GM21526 (cell line): Measurements from ENCODE around the gene VAC14.
"Not testable (repeated sequence)": the region's sequence is repeated elsewhere in the genome, so short reads cannot be mapped to it uniquely, and the experiment has no call there.

ENCODE experiments used
- ATAC-seq: cut with Tn5 transposase; IDR thresholded peaks from one replicate; pipeline ENCODE4 v1.9.1; 2021; ENCODE audit warnings: moderate library complexity; ENCODE audit not compliant: unreplicated experiment, low FRiP score

The VAC14 gene

DNA sequence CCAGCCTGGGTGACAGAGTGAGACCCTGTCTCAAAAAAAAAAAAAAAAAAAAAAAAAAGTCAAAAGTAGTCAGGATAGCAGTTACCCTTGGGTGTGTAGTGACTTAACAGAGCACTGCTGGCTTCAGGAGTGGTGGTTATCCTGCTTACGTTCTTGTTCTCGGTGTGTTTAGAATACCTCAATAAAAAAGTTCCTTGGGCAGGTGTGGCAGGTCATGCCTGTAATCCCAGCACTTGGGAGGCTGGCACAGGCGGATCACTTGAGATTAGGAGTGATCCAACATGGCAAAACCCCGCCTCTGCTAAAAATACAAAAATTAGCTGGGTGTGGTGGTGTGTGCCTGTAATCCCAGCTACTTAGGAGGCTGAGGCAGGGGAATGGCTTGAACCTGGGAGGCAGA lies 130.0 kb downstream of the VAC14 start:
- not testable (repeated sequence) for ATAC-seq

DNA sequence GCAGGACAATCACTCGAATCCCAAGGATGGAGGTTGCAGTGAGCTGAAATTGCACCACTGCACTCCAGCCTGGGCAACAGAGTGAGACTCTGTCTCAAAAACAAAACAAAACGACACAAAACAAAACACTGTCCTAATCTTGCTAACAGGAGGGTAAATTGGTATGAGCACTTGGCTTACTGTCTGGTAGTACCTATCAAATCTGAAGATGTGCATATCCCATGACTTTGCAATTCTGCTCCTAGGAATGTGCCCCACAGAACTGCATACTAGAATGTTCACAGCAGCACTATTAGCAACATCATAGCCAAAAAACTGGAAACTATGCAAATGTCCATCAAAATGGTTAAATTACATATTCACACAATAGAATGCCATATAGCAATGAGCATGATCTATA lies 130.8 kb downstream of the VAC14 start:
- ATAC-seq: no peak

DNA sequence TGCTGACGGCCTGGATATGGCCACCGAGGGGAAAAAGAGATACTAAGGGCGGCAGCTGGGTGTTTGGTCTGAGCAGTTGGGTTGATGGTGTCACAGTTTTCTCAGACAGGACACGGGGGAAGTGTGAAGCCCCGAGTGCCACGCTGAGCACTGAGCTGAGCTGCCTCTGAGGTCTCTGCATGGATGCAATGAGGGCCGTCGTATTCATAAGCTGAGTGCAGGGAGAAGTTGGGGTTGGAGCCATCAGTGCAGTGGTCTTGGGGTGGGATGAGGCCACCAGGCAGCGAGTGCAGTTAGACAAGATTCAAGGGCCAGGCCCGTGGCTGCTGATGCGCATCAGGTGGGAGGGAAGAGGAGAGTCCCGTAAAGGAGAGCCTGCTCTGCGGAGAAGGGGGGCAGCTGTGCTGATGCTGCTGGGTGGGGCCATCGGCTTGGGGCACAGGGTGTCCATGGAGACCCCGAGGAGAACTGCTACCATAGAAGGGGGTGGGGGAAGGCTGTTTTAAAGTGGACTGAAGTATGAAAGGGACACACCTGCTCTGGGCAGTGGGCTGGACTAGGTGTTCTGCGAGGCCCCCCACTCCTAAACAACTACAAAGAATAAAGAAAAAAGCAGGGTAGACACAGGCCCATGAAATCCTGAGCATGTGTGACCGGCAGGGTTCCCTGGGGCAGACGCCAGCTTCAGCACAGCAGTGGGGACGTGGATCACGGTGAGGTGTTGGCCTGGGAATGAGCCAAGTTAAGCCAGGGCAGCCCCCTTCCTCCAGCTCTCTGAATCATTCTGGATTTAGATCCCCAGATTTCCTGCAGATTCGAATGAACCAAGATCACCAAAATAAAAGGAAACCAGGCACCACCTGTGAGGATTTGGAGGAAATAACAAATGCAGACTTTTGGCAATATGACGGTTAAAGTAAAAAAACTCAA lies 134.9 kb downstream of the VAC14 start:
- no peak for ATAC-seq

DNA sequence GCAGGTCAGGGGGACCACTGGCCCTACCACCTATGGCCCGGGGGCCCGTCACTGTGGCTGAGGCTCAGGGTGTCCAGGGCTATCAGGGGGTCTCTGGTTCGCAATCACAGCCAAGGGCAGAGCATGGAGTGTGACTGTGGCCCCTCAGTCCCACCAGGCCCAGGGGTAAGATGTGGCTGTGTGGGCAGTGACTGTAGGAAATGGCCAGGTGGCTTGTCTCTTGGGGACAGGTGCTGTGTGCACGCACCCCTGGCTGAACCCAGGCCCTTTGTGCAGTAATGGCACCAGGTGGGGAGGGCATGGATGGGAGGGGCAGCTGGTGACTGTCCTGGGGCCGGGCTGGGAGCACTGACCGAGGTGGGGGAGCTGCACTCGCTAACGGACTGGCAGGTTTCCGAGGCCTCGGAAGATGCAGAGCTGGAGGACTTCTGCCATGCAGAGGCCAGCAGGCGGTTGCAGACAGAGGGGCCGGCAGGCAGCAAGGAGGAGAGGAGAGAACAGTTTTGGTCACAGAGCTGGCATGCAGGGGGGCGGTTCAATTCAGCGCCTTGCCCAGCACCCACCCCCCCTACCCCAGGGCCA lies 135.8 kb downstream of the VAC14 start:
- no peak for ATAC-seq

DNA sequence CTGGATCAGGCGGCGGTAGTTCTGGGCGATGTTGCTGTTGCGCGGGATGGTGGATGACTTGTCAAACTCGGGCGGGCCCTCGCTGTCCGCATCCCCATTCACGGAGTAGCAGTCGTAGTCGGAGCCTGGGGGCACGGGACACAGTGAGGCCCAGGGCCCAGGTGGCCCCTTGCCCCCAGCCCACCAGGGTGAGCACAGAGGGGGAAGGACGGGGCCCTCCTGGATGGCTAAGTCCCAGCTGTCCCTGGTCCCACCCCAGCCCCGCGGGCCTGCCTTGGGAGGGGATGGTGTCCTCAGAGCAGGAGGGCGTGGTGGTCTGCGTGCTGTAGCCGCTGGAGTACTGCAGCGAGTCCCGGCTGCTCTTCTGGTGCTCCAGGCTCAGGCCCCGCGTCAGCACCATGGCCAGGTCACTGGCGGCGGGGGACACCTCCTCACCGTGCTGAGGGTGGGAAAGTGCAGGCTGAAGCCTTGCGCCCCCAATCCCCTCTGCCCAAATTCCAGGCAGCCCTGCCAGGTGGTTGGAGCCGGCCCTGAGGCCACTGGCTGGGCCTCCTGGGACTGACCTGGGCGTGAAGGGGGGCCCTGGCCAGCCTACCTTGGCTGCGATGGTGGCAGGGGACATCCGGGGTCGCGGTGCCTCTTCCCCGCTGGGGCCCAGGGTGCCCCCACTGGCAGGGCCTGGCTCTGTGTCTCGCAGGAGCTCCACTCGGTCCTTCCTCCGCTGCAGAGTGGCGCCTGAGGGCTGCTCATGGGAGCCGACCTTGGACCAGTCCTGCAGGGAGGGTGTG lies 136.4 kb downstream of the VAC14 start:
- ATAC-seq: no peak

DNA sequence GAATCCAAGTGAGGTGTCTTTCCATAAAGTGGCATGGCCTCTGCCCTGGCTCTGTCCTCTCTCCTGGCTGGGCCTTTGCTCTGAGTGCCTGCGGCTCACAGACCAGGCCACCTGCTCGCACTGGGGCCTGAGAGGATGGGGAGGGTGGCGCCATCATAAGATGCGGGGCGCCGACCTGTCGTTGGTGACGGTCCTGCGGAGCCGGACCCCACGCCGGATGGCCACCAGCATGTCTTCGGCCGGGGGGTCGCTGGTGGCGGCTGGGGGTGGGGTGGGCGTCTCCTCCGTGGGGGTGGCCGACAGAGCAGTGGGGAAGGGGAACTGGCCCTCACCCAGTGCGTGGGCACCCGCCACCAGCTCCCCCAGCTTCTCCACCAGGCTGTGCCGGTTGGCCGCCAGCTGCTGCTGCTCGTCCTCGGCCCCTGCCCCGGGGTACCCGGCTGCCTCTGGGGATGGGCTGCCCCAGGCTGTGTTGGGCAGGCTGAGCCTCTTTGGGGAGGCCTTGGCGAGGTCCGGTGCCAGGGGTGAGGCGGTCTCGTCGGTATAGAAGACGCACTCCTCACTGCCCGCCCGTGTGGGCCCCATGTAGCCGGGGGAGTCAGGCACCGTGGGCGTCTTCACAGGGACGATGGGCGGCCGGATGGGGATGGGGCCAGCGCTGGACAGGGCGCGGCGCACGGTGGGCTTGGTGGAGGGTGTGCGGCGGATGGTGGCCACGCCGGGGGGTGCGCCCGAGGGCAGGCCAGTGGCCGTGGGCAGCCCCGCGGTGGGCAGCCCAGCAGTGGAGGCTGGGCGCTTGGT lies 137.2 kb downstream of the VAC14 start:
- no peak for ATAC-seq

DNA sequence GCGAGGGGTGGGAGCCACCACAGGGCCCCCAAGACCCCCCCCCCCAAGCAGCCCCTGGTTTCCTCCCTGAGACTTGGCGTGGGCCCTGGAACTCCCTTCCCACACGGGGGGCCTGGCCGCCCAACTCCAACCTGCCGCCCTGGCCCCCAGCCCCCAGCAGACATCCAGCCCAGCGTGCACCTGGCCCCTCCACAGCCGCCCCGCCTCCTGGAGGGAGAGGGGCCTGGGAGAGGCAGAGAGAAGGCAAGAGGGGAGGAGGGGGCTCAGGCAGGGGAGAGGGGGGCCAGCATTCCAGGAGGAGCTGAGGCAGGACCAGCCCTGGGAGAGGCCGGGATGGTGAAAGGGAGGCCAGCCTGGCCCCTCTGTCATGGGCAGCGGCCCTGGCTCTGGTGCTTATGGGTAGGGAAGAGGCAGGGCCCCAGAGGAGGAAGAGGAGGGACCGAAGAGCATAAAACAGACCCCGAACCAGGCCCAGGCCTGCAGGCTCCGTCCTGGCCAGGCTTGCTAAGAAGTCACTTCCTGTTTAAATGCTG lies 137.9 kb downstream of the VAC14 start:
- ATAC-seq: no peak

DNA sequence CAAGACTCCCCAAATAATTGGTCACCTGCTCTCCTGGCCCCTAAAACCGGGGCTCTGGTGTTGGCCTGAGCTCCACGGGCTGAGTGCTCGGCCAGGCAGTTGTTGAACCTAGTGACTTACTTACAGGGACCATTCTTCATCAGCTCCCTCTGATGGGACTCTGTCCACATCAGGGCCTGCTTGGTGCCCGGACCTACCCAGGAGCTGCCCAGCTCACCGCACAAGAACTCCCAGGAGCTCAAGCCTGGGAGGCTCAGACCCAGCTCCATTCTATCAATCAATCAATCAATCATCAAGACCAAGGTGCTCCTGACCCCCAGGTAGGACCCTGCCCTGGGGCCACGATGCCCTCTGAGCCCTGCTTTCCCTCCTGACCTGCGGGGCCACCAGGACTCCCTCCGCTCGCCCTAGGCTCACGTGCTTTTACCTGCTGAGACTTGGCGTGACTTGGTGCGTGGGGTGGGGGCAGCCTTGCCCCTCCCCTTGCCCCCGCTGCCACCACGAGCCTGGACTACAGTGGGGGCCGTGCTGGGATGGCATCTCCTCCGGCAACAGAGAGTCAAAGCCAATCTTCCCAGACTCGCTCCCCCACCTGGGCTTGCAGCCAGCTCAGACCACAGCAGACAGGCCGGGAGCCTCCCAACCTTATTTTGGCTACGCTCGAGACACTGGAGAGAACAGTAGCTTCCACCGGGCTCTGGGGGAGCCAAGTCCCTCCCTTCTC lies 138.9 kb downstream of the VAC14 start:
- no peak for ATAC-seq

DNA sequence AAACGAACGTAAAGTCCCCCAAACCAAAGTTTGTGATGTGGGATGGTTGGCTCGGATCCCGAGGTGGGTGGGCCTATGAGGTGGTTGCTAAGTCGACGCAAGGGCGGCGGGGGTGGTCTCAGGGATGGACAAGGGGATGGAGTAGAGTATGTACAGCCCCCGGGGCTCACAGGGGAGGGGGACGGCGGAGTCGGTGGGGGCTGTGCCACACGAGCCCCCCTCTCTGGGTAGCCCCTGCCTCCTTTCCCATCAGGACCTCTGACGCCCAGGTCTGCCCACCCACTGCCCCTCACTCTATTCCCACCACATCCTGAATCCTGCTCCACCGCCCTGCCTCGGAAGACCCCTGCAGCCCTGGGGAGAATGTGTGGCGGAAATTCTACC lies 139.4 kb downstream of the VAC14 start:
- ATAC-seq: no peak

DNA sequence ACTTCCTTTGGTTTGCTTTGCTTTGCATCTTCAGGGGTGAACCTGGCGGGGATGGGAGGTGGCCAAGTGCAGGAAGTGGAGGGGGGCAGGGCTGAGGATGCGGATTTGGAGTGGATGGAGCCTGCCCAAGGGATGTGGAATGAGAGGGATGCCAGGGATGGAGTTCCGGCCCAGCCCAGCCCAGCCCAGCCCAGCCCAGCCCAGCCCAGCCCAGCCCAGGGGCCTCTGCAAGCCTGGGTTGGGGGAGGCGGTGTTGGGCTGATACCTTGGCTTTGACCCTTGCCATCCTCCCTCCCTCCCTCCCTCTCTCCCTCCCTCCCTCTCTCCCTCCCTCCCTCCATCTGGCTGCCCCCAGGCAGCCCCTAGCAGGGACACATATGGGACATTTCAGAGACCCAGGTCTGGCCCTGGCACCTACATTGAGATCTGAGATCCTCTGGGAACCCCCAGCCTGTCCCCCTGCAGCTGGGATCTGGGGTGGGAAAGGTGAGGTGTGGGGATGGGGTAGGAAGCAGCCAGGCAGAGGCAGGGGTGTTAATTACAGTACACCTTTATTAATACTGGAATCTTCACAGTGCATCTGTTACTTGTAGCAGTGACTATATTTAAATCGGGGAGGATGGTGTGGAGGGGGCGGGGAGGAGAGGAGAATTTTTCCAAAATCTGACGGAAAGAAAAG lies 140.1 kb downstream of the VAC14 start:
- ATAC-seq: no peak

DNA sequence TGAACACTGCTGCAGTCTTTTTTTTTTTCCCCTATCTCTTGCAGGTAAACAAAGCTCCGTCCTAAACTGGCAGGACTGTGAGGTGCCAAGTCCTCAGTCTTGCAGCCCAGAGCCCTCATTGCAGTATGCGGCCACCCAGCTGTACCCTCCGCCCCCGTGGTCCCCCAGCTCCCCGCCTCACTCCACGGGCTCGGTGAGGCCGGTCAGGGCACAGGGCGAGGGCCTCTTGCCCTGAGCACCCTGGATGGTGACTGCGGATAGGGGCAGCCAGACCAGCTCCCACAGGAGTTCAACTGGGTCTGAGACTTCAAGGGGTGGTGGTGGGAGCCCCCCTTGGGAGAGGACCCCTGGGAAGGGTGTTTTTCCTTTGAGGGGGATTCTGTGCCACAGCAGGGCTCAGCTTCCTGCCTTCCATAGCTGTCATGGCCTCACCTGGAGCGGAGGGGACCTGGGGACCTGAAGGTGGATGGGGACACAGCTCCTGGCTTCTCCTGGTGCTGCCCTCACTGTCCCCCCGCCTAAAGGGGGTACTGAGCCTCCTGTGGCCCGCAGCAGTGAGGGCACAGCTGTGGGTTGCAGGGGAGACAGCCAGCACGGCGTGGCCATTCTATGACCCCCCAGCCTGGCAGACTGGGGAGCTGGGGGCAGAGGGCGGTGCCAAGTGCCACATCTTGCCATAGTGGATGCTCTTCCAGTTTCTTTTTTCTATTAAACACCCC lies 140.8 kb downstream of the VAC14 start:
- ATAC-seq: no peak

DNA sequence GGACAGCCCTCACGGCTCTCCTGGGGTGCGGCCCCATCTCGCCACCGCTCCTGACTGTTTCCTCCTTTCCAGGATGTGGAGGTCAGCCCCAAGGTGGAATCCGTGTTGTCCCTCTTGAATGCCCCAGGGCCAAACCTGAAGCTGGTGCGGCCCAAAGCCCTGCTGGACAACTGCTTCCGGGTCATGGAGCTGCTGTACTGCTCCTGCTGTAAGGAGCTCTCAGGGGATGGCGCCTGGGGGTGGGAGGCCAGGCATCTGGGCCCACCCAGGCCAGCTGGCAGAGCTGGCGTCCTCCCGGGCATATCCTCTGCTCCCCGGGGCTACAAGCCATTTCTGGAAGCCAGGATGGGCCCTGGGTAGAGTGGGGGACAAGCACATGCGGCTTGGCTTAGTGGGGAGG lies 141.4 kb downstream of the VAC14 start:
- ATAC-seq: no peak

DNA sequence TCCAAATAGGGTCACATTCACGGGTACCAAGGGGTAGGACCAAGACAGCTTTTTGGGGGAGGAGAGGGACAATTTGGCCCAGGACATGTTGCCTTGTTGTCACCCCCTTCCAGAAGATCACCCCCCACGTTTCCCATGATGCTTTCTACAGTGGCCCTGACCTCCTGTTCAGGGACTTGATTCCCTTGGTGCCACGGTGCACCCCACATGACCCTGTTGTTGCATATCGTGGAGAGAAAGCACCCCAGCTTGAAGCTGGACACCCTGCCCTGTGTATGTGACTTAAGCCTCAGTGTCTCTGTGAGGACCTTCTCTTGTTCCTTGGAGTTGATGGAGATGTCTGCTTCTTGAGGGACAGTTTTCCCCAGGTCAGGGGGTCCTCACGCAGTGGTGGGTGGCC lies 142.0 kb downstream of the VAC14 start:
- ATAC-seq: no peak

DNA sequence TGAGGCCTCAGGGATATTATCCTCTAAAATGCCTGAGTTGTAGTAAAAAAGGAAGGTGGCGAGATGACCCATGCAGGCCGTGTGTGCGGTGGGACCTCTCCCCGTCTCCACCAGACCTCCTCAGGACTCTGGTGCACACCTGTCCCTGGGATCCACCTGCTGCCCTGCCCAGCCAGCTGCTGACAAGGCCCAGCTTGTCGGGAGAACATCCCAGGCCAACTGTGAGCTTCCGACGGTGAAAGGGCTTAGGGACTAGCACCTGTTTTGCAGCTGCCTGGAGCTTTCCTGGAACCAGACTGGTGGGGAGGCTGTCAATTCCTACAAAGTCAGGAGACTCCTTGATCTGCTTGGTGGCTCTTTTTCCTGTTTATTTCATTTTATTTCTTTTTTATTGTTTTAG lies 143.0 kb downstream of the VAC14 start:
- ATAC-seq: no peak

DNA sequence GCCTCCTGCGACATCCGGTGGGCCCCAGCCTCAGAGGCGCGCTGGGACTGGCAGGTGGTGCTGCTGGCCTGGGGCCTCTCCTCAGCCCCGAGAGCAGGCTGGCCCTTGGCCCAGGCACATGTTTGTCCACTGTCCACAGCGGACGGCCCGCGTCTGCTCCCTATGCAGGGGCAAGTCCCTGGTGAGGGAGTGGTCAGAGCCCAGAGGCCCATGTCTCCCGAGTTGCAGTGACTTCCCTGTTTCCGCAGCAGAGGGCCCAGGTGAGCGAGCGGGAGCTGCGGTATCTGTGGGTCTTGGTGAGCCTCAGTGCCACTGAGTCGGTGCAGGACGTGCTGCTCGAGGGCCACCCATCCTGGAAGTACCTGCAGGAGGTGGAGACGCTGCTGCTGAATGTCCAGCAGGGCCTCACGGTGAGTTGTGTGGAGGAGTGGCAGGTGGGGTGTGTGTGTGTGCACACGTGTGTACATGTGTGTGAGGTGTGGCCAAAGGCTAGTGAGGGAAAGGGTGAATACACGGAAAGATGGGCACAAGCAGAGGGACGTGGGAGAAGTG lies 144.2 kb downstream of the VAC14 start:
- ATAC-seq: no peak

DNA sequence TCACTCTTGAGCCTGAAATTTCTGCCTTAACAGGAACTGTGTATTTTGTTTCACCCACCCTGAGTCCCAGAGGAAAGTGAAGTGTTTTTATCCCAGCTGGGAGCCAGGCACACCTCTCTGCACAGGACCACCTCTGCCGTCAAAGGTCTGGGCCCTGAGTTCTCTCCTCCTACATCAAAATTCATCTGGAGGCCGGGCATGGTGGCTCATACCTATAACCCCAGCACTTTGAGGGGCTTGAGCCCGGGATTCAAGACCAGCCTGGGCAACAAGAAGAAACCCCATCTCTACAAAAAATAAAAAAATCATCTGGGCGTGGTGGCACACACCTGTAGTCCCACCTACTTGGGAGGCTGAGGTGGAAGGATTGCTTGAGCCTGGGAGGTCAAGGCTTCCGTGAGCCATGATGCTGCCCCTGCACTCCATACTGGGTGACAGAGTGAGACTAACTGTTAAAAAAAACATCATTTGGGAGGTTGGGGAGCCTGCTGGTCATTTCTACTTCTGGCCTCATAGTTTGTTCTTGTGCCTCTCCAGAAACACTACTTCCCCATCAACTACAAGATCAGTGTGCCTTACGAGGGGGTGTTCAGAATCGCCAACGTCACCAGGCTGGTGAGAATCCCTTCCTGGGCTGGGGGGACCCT lies 144.8 kb downstream of the VAC14 start:
- ATAC-seq: no peak

DNA sequence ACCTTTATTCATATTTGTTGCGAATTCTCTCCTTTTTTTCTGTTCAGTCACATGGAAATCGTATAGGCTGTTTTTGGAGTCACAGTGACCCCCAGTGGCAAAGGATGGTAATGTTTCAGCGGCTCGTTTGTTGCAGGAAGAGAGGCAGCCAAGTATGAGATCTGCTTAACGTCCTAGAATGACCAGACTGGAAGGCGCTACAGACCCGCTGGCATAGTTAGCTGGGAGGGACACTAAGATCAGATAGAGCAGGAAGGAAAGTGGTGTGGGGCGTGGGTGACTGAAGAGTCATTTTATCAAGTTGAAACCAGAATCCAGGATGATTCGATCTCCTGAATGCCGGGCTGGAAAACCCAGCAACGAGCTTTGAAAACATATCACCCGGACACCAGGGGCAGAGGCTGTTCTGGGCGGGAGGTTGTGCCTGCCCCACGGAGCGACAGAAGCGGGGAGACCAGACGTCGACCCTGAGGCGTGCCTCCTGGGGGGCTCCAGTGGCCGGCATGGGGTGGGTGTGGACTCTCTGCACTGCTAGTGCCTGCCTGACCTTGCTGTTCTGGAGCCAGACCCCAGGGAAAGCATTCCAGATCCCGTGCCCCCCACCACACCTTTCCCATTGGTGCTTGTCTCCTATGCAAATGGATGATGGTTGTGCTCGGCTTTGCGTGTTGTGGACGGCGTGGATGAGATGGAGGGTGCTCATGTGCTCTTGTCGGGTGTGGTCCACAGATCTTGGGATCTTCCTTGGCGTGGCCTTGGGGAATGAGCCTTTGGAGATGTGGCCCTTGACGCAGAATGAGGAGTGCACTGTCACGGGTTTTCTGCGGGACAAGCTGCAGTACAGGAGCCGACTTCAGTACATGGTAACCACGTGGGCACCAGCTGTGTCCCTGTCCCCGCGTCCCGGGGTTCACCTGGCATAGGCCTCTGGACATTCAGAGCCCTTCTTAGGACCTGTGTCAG lies 146.9 kb downstream of the VAC14 start:
- no peak for ATAC-seq
